H1 (cell line): ENCODE results near the gene ADCYAP1. TPM values are rescaled to one million over a fixed set of nuclear protein-coding genes. Genes with fewer than 3 reads are reported as not detected.
A peak's percentile ranks its signal among the peaks of the same experiment; 100 is the strongest.

ENCODE experiments used
- BRCA1 ChIP-seq: IDR thresholded peaks from 2 replicates; pipeline ENCODE4 v1.6.1; 2012; ENCODE audit warnings: low read depth, low read length, improper control_type of control experiment
- EZH2 ChIP-seq: fragments of 200-600 bp; sonication (generic); IDR thresholded peaks from 2 replicates; pipeline ENCODE4 v1.7.1; 2012; ENCODE audit warnings: low read depth, mild to moderate bottlenecking, moderate library complexity, low read length, inconsistent platforms; ENCODE audit not compliant: severe bottlenecking
- HDAC6 ChIP-seq: IDR thresholded peaks from one replicate; pipeline ENCODE4 v1.7.1; 2012; ENCODE audit warnings: low read depth, mild to moderate bottlenecking, inconsistent platforms, low read length, moderate library complexity
- JUN ChIP-seq: IDR thresholded peaks from 2 replicates; pipeline ENCODE4 v1.6.1; 2011; ENCODE audit warnings: low read depth, mild to moderate bottlenecking, improper control_type of control experiment, low read length
- POLR2A ChIP-seq, 2 experiments: IDR thresholded peaks; 1 replicate in 1 of 2; 2 replicates in 1 of 2; pipeline ENCODE4 v1.6.1; 2011; ENCODE audit warnings: low read depth in 2 of 2, low read length in 2 of 2, mild to moderate bottlenecking in 2 of 2; ENCODE audit errors: control extremely low read depth in 1 of 2
- RNF2 ChIP-seq: fragments of 200-900, 300-1000 bp; sonication (generic); IDR thresholded peaks from 2 replicates; pipeline ENCODE4 v1.7.1; 2016; ENCODE audit warnings: borderline replicate concordance, low read depth, mild to moderate bottlenecking, antibody characterized with exemption, low read length; ENCODE audit not compliant: poor library complexity, severe bottlenecking; ENCODE audit errors: missing control alignments
- SAP30 ChIP-seq: fragments of 300-600 bp; sonication (generic); IDR thresholded peaks from 2 replicates; pipeline ENCODE4 v1.7.1; 2012; ENCODE audit warnings: low read length, moderate library complexity, mild to moderate bottlenecking, inconsistent platforms; ENCODE audit not compliant: insufficient read depth, insufficient replicate concordance
- SIRT6 ChIP-seq: IDR thresholded peaks from one replicate; pipeline ENCODE4 v1.7.1; 2012; ENCODE audit warnings: low read length, inconsistent platforms
- SP1 ChIP-seq: IDR thresholded peaks from 2 replicates; pipeline ENCODE4 v1.6.1; 2011; ENCODE audit warnings: low read depth, low read length
- TAF7 ChIP-seq: optimal IDR thresholded peaks from 2 replicates; pipeline ENCODE3; 2011; ENCODE audit warnings: low read depth, mild to moderate bottlenecking, inconsistent platforms, low read length, moderate library complexity, borderline replicate concordance
- polyA plus RNA-seq, 7 experiments: library from polyadenylated mRNA; depleted of rRNA in 3 of 7; stranded (reverse) in 5 of 7; unstranded in 2 of 7; fragments of >200 nt in 5 of 7; fragments of 200-250 nt in 2 of 7; gene quantifications; 1 replicate in 5 of 7; 2 replicates in 1 of 7; 4 replicates in 1 of 7; pipeline versions ENCODE4 v1.2.1 to v1.2.3, GENCODE V29; 2011 to 2013; ENCODE audit warnings: missing spikeins in 2 of 7, mixed read lengths in 2 of 7
- total RNA-seq: library from RNA; stranded (reverse); fragmentation: NEBNext Ultra II Directional; extraction: Animal tissue kit (Norgen Biotek cat#: 25700); gene quantifications from 2 replicates; pipeline ENCODE4 v1.2.1, GENCODE V29; 2021

Gene ADCYAP1
- total and polyA plus RNA-seq, 2 of the 8 experiments (the other 6 are each of a cell fraction or from before 2014, with no cell fraction given): 0.02 TPM; not detected in 1

DNA sequence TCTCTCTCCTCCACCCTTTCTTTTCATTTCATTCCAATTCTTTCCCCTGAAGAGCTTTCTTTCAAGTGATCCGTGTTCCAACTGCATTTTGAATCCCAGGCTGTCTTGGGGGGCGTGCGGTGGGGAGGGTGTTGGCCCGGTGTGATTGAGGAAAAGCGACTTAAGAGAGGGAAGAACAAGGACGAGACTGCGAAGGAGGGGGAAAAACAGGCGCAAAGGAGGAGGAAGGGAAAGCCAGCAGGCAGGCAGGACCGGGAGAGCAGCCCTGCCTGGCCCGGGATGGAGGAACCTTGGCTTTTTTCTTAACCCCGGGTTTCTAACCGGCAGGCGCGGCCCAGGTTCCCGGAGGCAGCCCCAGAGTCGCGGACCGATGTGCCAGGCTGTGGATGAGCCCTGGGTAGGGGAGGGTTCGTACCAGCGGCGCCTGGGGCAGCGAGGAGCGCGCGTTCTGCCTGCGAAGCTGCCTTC is 1.3 kb downstream of the ADCYAP1 start (continued):
- TF ChIP-seq SP1 (no peak), SIRT6 (no peak), TAF7 (no peak), POLR2A (IDR thresholded peaks at IDR 0.05; ENCODE audit: control extremely low read depth in 1 of 2, low read depth in 2 of 2, low read length in 2 of 2) (no peak), HDAC6 (no peak), RNF2 (peak; percentile 23), SAP30 (no peak), JUN (no peak), EZH2 (peak; percentile 56), BRCA1 (no peak)
- TF ChIP-seq, all 59 proteins: peak for 3
